Breast epithelium (tissue), 3 donors: ENCODE data around the gene TSR3.

Experiments used
- POLR2A ChIP-seq: fragments of 450-650 bp; IDR thresholded peaks from one replicate; pipeline ENCODE4 v1.6.1; 2016; ENCODE audit warnings: antibody characterized with exemption, mild to moderate bottlenecking, moderate library complexity
- POLR2AphosphoS5 ChIP-seq, 3 donors: sonication (generic); formaldehyde crosslinking; IDR thresholded peaks; one replicate each; pipeline ENCODE4 v1.6.1; 2017; ENCODE audit warnings: antibody characterized with exemption in 3 of 3
- TF ChIP-seq, protein P1 (sequence below), 3 donors: fragments of 450-650 bp; IDR thresholded peaks; one replicate each; pipeline ENCODE4 v1.5.1; 2016 to 2017; ENCODE audit warnings: antibody characterized with exemption in 3 of 3, mild to moderate bottlenecking in 3 of 3, moderate library complexity in 3 of 3

DNA sequence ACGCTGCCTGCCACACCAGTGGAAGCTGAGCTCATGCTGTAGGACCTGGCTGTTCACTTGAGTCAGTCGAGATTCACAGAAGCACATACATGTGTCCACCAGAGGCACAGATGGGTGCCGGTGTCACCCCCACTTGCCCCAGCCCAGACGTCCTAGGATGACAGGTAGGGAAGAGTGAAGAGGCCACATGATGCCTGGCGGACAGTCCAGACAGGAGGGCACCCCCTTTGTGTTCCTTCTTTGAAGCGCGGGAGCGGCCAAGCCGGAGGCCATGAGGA, 33.5 kb downstream of the TSR3 start:
- TF ChIP-seq, protein P1, sequence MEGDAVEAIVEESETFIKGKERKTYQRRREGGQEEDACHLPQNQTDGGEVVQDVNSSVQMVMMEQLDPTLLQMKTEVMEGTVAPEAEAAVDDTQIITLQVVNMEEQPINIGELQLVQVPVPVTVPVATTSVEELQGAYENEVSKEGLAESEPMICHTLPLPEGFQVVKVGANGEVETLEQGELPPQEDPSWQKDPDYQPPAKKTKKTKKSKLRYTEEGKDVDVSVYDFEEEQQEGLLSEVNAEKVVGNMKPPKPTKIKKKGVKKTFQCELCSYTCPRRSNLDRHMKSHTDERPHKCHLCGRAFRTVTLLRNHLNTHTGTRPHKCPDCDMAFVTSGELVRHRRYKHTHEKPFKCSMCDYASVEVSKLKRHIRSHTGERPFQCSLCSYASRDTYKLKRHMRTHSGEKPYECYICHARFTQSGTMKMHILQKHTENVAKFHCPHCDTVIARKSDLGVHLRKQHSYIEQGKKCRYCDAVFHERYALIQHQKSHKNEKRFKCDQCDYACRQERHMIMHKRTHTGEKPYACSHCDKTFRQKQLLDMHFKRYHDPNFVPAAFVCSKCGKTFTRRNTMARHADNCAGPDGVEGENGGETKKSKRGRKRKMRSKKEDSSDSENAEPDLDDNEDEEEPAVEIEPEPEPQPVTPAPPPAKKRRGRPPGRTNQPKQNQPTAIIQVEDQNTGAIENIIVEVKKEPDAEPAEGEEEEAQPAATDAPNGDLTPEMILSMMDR (IDR thresholded peaks at IDR 0.05), result no peak
- TF ChIP-seq POLR2A, result no peak
- no peak for TF ChIP-seq POLR2AphosphoS5 (IDR thresholded peaks at IDR 0.05)
